GM10266 (cell line): ENCODE measurements around the gene CDAN1.

Experiments used
- DNase-seq: peaks from one replicate; pipeline ENCODE4 v3.0.0; 2012; ENCODE audit errors: extremely low spot score
- TF ChIP-seq, protein P1 (sequence below): IDR thresholded peaks from 2 replicates; pipeline ENCODE4 v1.5.1; 2012; ENCODE audit warnings: mild to moderate bottlenecking, low read depth; ENCODE audit not compliant: control insufficient read depth, insufficient read depth; ENCODE audit errors: missing control alignments

CDAN1 gene, protein sequence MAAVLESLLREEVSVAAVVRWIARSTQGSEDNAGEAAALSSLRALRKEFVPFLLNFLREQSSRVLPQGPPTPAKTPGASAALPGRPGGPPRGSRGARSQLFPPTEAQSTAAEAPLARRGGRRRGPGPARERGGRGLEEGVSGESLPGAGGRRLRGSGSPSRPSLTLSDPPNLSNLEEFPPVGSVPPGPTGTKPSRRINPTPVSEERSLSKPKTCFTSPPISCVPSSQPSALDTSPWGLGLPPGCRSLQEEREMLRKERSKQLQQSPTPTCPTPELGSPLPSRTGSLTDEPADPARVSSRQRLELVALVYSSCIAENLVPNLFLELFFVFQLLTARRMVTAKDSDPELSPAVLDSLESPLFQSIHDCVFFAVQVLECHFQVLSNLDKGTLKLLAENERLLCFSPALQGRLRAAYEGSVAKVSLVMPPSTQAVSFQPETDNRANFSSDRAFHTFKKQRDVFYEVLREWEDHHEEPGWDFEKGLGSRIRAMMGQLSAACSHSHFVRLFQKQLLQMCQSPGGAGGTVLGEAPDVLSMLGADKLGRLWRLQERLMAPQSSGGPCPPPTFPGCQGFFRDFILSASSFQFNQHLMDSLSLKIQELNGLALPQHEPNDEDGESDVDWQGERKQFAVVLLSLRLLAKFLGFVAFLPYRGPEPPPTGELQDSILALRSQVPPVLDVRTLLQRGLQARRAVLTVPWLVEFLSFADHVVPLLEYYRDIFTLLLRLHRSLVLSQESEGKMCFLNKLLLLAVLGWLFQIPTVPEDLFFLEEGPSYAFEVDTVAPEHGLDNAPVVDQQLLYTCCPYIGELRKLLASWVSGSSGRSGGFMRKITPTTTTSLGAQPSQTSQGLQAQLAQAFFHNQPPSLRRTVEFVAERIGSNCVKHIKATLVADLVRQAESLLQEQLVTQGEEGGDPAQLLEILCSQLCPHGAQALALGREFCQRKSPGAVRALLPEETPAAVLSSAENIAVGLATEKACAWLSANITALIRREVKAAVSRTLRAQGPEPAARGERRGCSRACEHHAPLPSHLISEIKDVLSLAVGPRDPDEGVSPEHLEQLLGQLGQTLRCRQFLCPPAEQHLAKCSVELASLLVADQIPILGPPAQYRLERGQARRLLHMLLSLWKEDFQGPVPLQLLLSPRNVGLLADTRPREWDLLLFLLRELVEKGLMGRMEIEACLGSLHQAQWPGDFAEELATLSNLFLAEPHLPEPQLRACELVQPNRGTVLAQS

DNA sequence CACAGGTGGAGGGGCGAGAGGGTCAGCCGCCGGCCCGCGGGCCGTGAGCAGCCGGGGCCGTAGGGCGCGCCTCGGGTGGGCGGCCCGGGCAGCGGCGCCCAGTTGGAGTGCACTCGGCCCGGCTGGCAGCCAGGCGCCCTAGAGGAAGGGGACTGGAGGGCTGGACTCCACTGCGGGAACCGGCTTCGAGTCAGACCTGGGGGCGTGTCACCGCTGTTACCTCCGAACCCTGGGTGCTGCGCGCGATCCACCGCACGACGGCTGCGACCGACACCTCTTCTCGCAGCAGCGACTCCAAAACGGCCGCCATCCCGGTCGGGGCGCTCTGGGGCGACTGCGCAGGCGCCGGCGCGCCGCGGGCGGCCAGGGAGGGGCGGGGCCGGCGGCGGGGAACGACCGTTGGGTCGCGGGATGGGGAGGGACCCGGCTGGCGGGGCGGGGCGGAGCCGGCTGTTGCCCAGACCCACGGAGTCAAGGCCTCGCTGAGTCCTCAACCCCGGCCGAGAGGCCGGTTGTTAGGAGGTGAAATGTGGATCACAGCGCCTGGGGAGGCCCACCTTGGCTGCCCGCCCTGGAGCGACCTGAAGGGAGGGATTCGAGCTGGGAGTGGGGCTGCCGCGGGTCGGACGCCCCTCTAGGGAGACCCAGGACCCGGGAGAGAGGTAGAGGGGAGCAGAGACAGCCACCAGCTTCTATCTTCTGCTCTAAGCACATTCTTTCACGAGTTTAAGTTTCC lies at the start of gene CDAN1:
CDAN1 (minus strand) TSS at position 336 of the 736 bp plus-strand sequence; CDS start at position 310, 26 bp downstream.
- peak; percentile 100 for DNase-seq
- TF ChIP-seq, protein P1, sequence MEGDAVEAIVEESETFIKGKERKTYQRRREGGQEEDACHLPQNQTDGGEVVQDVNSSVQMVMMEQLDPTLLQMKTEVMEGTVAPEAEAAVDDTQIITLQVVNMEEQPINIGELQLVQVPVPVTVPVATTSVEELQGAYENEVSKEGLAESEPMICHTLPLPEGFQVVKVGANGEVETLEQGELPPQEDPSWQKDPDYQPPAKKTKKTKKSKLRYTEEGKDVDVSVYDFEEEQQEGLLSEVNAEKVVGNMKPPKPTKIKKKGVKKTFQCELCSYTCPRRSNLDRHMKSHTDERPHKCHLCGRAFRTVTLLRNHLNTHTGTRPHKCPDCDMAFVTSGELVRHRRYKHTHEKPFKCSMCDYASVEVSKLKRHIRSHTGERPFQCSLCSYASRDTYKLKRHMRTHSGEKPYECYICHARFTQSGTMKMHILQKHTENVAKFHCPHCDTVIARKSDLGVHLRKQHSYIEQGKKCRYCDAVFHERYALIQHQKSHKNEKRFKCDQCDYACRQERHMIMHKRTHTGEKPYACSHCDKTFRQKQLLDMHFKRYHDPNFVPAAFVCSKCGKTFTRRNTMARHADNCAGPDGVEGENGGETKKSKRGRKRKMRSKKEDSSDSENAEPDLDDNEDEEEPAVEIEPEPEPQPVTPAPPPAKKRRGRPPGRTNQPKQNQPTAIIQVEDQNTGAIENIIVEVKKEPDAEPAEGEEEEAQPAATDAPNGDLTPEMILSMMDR: no peak

DNA sequence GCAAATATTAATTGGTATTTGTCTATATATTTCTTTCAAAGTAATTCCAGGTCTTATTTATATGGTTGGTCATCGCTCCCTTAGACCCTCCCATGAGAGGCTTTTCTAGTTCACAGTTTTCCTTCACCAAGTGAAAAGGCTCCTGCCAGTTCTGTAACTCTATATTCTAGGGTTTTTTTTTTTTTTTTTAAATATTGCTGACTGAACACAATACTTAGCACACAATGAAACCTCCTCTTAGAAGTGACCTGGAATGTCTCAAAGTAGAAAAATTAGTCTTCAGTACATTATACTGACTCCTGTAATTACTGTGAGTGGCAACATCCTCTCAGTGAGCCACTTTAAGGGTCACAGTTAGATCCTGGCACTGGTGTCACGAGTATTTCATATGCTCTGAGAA lies 48.6 kb upstream of the CDAN1 start:
- no peak for DNase-seq
- TF ChIP-seq, protein P1: no peak

DNA sequence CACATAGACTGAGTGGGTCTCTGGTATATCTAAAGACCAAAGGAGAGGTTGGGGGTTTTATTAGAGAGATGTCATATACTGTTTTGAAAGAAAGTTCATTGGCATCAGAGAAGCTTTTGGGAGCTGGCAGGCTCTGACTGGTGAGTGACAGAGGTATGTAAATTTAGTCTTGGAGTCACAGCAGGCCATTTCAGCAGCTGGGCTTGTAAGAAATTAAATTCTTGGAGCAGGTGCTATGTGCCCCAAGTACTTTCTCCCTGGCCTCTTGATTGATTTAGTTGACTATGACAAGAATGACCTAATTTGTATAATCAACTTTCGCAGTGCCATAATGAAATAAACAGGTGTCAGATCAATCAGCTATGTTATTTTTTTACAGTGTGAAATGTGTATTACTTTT lies 47.8 kb upstream of the CDAN1 start:
- DNase-seq: no peak
- TF ChIP-seq, protein P1: no peak

DNA sequence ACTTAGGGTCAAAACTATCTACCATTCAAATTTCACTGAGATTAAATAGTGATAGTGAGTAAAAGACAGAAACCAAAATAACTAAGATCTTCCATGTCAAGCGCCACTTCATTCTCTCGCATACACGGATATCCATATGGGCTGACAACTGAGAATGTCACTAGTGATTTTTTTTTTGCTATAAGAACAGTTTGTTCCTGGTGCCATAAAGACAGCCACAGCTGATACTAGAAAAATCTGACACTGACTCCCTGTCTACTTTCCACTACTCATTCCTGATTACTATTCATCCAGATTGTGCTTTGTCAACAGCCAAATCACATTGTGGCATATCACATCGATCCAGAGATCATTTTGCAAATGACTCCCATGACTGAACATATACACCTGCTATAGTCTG lies 45.8 kb upstream of the CDAN1 start:
- no peak for DNase-seq
- TF ChIP-seq, protein P1: no peak

DNA sequence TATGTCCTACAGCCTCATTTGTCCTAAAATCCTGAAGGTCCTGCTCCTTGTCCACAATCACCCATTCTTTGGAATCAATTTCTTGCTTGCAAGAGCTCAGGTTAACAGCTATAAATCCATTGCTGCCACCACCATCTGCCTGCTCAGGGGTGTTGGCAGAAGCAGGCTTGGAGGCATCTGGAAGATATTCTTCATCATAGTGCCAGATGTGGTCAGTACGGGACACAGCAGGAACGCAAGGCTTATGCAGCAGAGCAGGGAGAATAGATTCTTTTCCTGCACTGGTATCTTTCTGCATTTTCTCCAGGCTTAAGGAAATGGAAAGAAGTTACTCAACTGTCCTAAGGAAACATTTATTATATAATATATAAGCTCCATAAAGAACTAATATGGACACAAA lies 38.5 kb upstream of the CDAN1 start:
- TF ChIP-seq, protein P1: no peak
- no peak for DNase-seq

DNA sequence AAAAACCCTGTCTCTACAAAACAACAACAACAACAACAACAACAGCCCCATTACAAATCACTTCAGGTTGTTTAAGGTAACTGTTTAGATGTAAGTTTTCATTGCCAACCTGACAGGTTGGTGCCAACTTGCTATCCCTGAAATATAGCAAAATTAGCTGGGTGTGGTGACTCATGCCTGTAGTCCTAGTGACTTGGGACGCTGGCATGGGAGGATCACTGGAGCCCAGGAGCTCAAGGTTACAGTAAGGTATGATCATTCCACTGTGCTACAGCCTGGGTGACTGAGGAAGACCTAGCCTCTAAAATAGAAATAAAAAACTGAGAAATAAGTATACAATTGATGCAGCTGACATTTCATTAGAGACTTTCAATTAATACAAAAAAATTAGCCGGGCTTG lies 36.0 kb upstream of the CDAN1 start:
- DNase-seq: no peak
- TF ChIP-seq, protein P1: no peak
